Brain microvascular endothelial cell (primary cell): ENCODE measurements around the gene S1PR2.

Source experiments
- DNase-seq: peaks from one replicate; pipeline ENCODE4 v3.0.0-alpha.2; 2020
- H3K27ac ChIP-seq: fragments of 250-450 bp; sonication (Bioruptor Pico); 2 replicates; pipeline ENCODE4 v1.5.1; 2020; ENCODE audit warnings: mild to moderate bottlenecking, moderate library complexity
- H3K27me3 ChIP-seq: fragments of 250-450 bp; sonication (Bioruptor Pico); replicated peaks from 2 replicates; pipeline ENCODE4 v1.5.1; 2020; ENCODE audit warnings: mild to moderate bottlenecking
- H3K36me3 ChIP-seq: fragments of 250-450 bp; sonication (Bioruptor Pico); replicated peaks from 2 replicates; pipeline ENCODE4 v1.5.1; 2020; ENCODE audit warnings: mild to moderate bottlenecking
- H3K4me3 ChIP-seq: 2 replicates; pipeline ENCODE4 v1.5.1; 2011; ENCODE audit warnings: low read depth, mild to moderate bottlenecking, control low read depth, low read length, moderate library complexity
- in situ Hi-C: cut with HindIII; loops from 2 replicates; pipeline ENCODE4 v1.10.0; 2017; ENCODE audit warnings: low sequenced_read_pairs, low pct_ligation_motif_present
- TF ChIP-seq, protein P1 (sequence below): IDR thresholded peaks from 2 replicates; pipeline ENCODE4 v1.5.1; 2011; ENCODE audit warnings: low read depth, mild to moderate bottlenecking, moderate library complexity, low read length, control low read depth, inconsistent platforms; ENCODE audit errors: missing control alignments

The S1PR2 gene

DNA sequence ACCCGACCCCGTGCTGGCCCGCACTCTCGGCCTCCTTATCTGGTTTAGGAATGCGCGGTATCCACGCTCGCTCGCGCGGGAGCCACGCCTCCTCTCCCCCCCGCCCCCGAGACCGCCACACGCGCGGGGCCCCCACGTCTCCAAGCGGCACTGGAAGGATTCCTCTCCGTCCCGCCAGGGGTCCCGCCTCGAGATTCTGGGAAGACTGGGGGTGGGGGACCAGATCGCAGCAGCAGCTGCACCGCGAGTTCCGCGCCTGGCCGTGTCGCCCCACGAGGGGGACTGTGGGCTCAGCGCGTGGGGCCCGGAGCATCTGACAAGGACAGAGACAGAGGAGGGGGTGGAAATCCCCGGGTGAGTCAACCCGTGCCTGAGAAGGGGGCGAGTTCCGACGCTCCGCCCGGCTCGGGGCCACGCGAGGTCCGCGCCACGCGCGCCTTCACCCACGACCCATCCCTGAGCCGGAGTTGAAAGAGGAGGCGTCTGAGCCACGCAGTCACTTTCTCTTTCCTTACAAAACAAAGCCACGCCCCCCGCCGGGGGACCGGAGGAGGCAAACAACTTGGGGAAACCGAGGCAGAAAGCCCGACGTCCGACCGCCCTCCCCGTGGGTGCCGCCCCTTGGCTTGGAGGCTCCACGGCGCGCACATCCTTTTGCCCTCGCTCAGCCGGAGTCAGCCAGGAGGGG lies 814 bp downstream of the S1PR2 start:
- TF ChIP-seq, protein P1, sequence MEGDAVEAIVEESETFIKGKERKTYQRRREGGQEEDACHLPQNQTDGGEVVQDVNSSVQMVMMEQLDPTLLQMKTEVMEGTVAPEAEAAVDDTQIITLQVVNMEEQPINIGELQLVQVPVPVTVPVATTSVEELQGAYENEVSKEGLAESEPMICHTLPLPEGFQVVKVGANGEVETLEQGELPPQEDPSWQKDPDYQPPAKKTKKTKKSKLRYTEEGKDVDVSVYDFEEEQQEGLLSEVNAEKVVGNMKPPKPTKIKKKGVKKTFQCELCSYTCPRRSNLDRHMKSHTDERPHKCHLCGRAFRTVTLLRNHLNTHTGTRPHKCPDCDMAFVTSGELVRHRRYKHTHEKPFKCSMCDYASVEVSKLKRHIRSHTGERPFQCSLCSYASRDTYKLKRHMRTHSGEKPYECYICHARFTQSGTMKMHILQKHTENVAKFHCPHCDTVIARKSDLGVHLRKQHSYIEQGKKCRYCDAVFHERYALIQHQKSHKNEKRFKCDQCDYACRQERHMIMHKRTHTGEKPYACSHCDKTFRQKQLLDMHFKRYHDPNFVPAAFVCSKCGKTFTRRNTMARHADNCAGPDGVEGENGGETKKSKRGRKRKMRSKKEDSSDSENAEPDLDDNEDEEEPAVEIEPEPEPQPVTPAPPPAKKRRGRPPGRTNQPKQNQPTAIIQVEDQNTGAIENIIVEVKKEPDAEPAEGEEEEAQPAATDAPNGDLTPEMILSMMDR = peak; percentile 21
- in situ Hi-C loops = no loop called here
- H3K4me3 ChIP-seq = peak overlapping the region; percentile 74
- no peak for DNase-seq
- H3K27ac ChIP-seq = peak overlapping the region; percentile 65
- H3K36me3 ChIP-seq = no peaks in the 10 kb centered on the region
- H3K27me3 ChIP-seq = no peaks in the 10 kb centered on the region

DNA sequence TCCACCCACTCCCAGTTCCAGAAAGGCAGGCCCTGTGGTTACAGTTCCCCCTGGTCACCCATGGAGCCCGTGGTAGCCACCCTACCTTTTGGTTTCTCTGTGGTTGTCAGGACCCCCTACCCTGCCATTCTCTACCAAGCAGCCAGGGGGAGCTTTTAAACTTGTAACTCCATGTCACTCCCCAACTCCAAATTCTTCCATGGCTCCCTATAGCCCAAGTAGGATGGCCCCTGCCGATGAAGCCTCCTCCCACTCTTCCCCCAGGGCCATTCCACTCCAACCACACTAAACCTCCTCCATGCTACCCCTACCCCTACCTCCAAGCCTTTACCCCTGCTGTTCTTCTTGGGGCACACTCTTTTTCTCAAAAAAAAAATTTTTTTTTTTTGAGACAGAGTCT lies 2.2 kb downstream of the S1PR2 start:
- no peak overlapping the region for H3K27ac ChIP-seq
- no peaks in the 10 kb centered on the region for H3K27me3 ChIP-seq
- peak; percentile 35 for DNase-seq
- TF ChIP-seq, protein P1 = peak; percentile 67
- H3K36me3 ChIP-seq = peaks cover 6% of the 10 kb centered on the region
- H3K4me3 ChIP-seq = no peak overlapping the region
- in situ Hi-C loops = no loop called here

DNA sequence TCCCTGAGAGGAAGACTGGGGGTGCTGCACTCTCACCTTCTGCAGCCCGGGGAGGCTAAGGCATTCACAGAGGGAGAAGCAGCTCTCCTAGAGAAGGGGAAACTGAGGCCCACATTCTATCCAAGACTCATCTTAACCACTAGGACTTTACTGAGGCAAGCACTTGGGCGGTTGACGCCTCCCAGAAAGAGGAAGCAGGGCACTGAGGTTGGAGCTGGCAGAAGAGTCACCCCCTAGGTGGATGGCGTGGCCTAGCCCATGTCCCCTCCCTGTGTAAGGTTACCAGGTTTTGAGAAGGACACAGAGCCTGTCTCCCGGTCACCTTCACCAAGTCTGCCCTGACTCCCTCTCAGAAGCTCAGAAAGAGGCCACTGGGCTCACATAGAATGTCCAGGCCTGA lies 2.7 kb downstream of the S1PR2 start:
- H3K27me3 ChIP-seq = no peaks in the 10 kb centered on the region
- TF ChIP-seq, protein P1 = no peak
- peaks cover 6% of the 10 kb centered on the region for H3K36me3 ChIP-seq
- no peak for DNase-seq
- H3K4me3 ChIP-seq = no peak overlapping the region
- in situ Hi-C loops = no loop called here
- H3K27ac ChIP-seq = no peak overlapping the region

DNA sequence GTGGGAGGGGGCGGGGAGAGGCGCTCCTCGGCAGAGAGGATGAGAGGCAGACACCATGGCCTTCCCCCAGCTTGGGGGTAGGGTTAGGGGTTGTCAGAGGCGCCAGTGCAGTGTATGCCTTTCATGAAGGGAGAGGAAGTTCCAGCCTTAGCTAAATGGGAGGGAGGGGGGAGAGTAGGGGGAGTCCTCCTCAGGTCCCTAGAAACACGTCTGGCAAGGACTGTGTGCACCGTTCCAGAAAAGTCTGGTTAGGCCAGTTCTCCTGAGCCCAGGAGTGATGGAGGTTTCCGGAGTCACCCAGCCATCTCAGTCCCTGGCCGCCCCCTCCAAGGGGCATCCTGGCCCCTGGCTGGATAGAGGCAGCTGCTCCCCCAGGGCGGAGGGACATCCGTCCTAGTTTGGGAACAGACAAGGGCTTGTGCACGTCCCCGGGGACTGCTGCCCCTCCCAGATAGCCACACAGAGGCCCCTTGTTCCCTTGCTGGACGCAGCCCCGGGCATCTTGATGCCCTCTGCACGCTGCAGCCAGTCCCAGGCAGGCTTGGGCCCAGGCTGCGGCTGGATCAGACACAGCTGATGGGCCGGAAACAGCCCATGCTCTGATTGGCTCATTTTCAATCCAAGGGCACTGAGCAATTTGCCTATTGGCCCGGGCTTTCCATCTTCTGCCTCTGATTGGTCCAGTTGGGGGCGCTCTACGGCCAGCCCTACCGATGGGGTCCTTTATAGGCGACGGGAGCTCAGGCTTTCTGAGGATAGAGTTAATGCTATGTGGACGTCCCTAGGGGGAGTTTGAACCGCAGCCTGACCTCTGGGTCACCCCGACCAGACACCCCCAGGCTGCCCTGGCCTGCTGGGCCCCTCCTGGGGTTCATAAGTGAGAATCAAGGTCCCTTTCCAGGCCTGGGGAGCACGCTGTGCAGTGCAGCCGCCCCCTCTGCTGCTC lies 3.8 kb downstream of the S1PR2 start:
- in situ Hi-C loops = no loop called here
- DNase-seq = no peak
- no peaks in the 10 kb centered on the region for H3K27me3 ChIP-seq
- H3K36me3 ChIP-seq = peaks cover 6% of the 10 kb centered on the region
- no peak overlapping the region for H3K27ac ChIP-seq
- TF ChIP-seq, protein P1 = peak; percentile 19
- H3K4me3 ChIP-seq = no peak overlapping the region

DNA sequence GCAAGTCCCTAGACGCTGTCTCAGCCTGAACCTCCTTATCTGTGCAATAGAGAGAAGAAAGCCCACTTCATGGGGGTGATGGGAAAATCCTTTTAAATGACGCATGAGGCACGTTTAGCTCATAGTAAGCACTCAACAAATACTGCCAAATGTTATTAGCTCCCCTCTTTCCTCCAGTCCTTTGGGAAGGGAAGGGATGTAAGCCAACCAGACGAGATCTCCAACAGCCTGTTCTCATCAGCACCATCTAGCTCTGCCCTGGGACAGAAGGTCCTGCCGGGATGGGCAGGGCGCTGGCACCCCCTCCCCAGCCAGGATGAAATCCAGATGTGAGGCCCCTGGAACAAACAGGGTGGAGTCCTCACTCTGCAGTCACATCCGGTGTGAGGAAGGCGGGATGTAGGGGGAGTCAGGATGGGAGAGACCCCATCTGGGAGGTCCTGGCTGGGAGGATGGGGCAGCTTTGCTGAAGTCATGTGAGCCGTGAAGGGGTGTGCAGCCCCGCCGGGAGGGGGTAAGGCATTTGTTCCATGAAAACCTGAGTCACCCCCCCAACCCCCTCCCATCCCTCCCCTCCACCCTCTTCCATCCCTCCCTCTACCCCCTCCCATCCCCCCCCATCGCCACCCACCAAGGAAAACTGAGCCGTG lies 4.6 kb downstream of the S1PR2 start:
- H3K27ac ChIP-seq = no peak overlapping the region
- no peak overlapping the region for H3K4me3 ChIP-seq
- peaks cover 6% of the 10 kb centered on the region for H3K36me3 ChIP-seq
- peak; percentile 55 for DNase-seq
- TF ChIP-seq, protein P1 = no peak
- in situ Hi-C loops = no loop called here
- no peaks in the 10 kb centered on the region for H3K27me3 ChIP-seq
